ENCODE results near the gene SESTD1. TPM values are rescaled to one million over a fixed set of nuclear protein-coding genes. Genes with fewer than 3 reads are reported as not detected.

SESTD1 gene
- polyA plus RNA-seq, 2 of the 4 experiments (the other 2 are of a cell fraction): 12.6 to 26.0 TPM

DNA sequence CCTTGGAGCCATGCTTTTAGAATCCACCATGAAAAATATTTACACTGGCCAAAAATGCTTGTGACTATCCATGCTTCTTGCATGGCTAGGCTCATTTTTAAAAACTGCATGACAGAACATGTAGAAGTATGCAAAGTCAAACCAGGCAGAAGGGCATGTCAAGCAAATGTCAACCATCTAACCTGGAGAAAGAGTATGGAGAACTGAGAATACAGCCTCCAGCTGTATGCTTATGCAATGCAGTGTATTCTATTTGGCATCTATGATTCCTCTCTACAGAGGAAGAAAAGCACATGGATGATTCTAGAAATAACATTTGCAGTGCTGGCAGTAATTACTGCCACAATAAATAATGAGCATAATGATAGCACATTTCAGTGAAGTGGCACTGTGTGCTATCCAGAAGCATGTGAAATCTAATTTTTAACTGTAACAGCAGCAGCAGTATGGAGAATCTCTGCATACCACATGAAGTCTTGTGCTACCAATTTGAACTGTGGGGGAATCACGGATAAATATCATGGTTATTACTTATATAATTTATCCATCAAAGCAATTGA lies 127.4 kb downstream of the SESTD1 start:
- ATAC-seq: no peak
- Histone ChIP-seq H3K4me1 (no peaks in the 10 kb centered on the region), H3K4me3 (no peak overlapping the region), H3K9me3 (no peaks in the 10 kb centered on the region), H3K27ac (no peak overlapping the region), H3K4me2 (no peak overlapping the region)
- no peak for FAIRE-seq
- WGBS (ENCODE audit: missing lambda C conversion rate): 90% methylated on average over 1 of the region's 1 CpG
- ChIA-PET CTCF (interaction anchor here (2.4 kb wide), 1 partner anchor 7 kb away, joined by 12 read pairs; no protein-coding TSS in a partner anchor), POLR2A (no interaction called here)
- no peak for TF ChIP-seq NR3C1 (IDR thresholded peaks at IDR 0.05)
- TF ChIP-seq, protein P1, sequence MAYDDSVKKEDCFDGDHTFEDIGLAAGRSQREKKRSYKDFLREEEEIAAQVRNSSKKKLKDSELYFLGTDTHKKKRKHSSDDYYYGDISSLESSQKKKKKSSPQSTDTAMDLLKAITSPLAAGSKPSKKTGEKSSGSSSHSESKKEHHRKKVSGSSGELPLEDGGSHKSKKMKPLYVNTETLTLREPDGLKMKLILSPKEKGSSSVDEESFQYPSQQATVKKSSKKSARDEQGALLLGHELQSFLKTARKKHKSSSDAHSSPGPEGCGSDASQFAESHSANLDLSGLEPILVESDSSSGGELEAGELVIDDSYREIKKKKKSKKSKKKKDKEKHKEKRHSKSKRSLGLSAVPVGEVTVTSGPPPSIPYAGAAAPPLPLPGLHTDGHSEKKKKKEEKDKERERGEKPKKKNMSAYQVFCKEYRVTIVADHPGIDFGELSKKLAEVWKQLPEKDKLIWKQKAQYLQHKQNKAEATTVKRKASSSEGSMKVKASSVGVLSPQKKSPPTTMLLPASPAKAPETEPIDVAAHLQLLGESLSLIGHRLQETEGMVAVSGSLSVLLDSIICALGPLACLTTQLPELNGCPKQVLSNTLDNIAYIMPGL (CRISPR knock-in tag; IDR thresholded peaks at IDR 0.05; ENCODE audit: borderline replicate concordance): no peak
- no peak for TF ChIP-seq EP300 (IDR thresholded peaks at IDR 0.05)
- no peak for TF ChIP-seq ESRRA (IDR thresholded peaks at IDR 0.05; ENCODE audit: borderline replicate concordance, low read length)
- TF ChIP-seq EHF (CRISPR knock-in tag; IDR thresholded peaks at IDR 0.05): no peak
- TF ChIP-seq POLR2A (IDR thresholded peaks at IDR 0.05; ENCODE audit: low read length): no peak
- TF ChIP-seq RFX5 (IDR thresholded peaks at IDR 0.05): no peak
- no peak for TF ChIP-seq CHD4 (IDR thresholded peaks at IDR 0.05; ENCODE audit: borderline replicate concordance)
- no peak for TF ChIP-seq HOXB13 (CRISPR knock-in tag; IDR thresholded peaks at IDR 0.05; ENCODE audit: low read depth)
- no peak for TF ChIP-seq HOXA7 (CRISPR knock-in tag; IDR thresholded peaks at IDR 0.05)
- no peak for TF ChIP-seq MYC (IDR thresholded peaks at IDR 0.05; ENCODE audit: borderline replicate concordance, low read length)
- no peak for DNase-seq (ENCODE audit: low read depth in 1 of 2, low spot score in 1 of 2)

- no peak overlapping the region for H3K4me3 ChIP-seq
- H3K27ac ChIP-seq: no peak overlapping the region
- 79% methylated on average over 1 of the region's 1 CpG for WGBS (ENCODE audit: missing lambda C conversion rate)
- TF ChIP-seq RCOR1 (IDR thresholded peaks at IDR 0.05; ENCODE audit: low read depth, low read length) (no peak), CEBPB (IDR thresholded peaks at IDR 0.05) (no peak), NFE2L2 (conservative IDR thresholded peaks at IDR 0.05; ENCODE audit: low read length) (no peak), HOXA7 (CRISPR knock-in tag; IDR thresholded peaks at IDR 0.05) (no peak), USF2 (IDR thresholded peaks at IDR 0.05) (no peak), POLR2AphosphoS2 (conservative IDR thresholded peaks at IDR 0.05; ENCODE audit: low read length) (no peak)
- TF ChIP-seq, protein P1 (CRISPR knock-in tag; IDR thresholded peaks at IDR 0.05; ENCODE audit: borderline replicate concordance): no peak
- ATAC-seq: no peak
- H3K9me3 ChIP-seq: no peaks in the 10 kb centered on the region
- no peak for FAIRE-seq
- no peak overlapping the region for H3K4me2 ChIP-seq
- POLR2A ChIA-PET: no interaction called here
- no peaks in the 10 kb centered on the region for H3K4me1 ChIP-seq
- CTCF ChIA-PET: interaction anchor here (0.6 to 1.0 kb wide), 2 partner anchors 177 to 242 kb away, joined by 3 to 4 read pairs; no protein-coding TSS in a partner anchor
- DNase-seq (ENCODE audit: low read depth in 1 of 2, low spot score in 1 of 2): no peak
Observed at GRCh38 chr2:179133016-179133415, 131.6 kb downstream of the SESTD1 start.

- FAIRE-seq (no peak), DNase-seq (ENCODE audit: low read depth in 1 of 2, low spot score in 1 of 2) (no peak), ATAC-seq (no peak)
- Histone ChIP-seq H3K4me2 (no peak overlapping the region), H3K27ac (no peak overlapping the region), H3K4me1 (no peaks in the 10 kb centered on the region), H3K9me3 (no peaks in the 10 kb centered on the region), H3K4me3 (no peak overlapping the region)
- POLR2A ChIA-PET: no interaction called here
- CTCF ChIA-PET: interaction anchor here (1.5 kb wide), 1 partner anchor 242 kb away, joined by 5 read pairs; no protein-coding TSS in a partner anchor
- TF ChIP-seq E2F6 (IDR thresholded peaks at IDR 0.05; ENCODE audit: borderline replicate concordance, low read depth) (no peak), PHF8 (IDR thresholded peaks at IDR 0.05; ENCODE audit: borderline replicate concordance, low read depth) (no peak), NPAS2 (CRISPR knock-in tag; IDR thresholded peaks at IDR 0.05; ENCODE audit: borderline replicate concordance) (no peak), MAX (IDR thresholded peaks at IDR 0.05) (no peak), TP53 (CRISPR knock-in tag; IDR thresholded peaks at IDR 0.05) (no peak), CHD4 (IDR thresholded peaks at IDR 0.05; ENCODE audit: borderline replicate concordance) (no peak), CEBPB (IDR thresholded peaks at IDR 0.05) (no peak), JUN (IDR thresholded peaks at IDR 0.05) (no peak), POLR2A (IDR thresholded peaks at IDR 0.05; ENCODE audit: low read length) (no peak), USF2 (IDR thresholded peaks at IDR 0.05) (no peak), BHLHE40 (IDR thresholded peaks at IDR 0.05; ENCODE audit: low read depth, low read length) (no peak), NR3C1 (IDR thresholded peaks at IDR 0.05) (no peak), RAD21 (conservative IDR thresholded peaks at IDR 0.05 in 1 of 2, IDR thresholded peaks at IDR 0.05 in 1 of 2) (no peak), KDM1A (IDR thresholded peaks at IDR 0.05; ENCODE audit: low read depth) (no peak)
- TF ChIP-seq, protein P1 (CRISPR knock-in tag; IDR thresholded peaks at IDR 0.05; ENCODE audit: borderline replicate concordance): no peak
- WGBS (ENCODE audit: missing lambda C conversion rate): 60% methylated on average over 2 of the region's 2 CpGs
Observed at GRCh38 chr2:179132076-179132475, 132.6 kb downstream of the SESTD1 start.
